Cardiac muscle cell (in vitro differentiated cells and primary cell): Measurements from ENCODE around the gene NAA50. TPM values are rescaled to one million over a fixed set of nuclear protein-coding genes. Genes with fewer than 3 reads are reported as not detected.

Source experiments
- DNase-seq, 2 donors: peaks; one replicate each; pipeline versions ENCODE4 v3.0.0 to v3.0.0-alpha.2; 2010 to 2017; ENCODE audit warnings: low read depth in 1 of 2, low spot score in 1 of 2
- H3K27ac ChIP-seq: fragments of 200-600 bp; sonication (generic); 2 replicates; pipeline ENCODE4 v1.5.1; 2016
- H3K27me3 ChIP-seq: fragments of 200-600 bp; sonication (generic); 2 replicates; pipeline ENCODE4 v1.6.0; 2016; ENCODE audit warnings: control low read depth
- H3K36me3 ChIP-seq: fragments of 200-600 bp; sonication (generic); 2 replicates; pipeline ENCODE4 v1.5.1; 2016; ENCODE audit warnings: control low read depth
- H3K4me1 ChIP-seq: fragments of 200-600 bp; sonication (generic); 2 replicates; pipeline ENCODE4 v1.8.1; 2017; ENCODE audit warnings: low read depth, mild to moderate bottlenecking, mixed run types
- H3K4me3 ChIP-seq: fragments of 200-600 bp; sonication (generic); 2 replicates; pipeline ENCODE4 v1.5.1; 2016; ENCODE audit warnings: mild to moderate bottlenecking
- H3K9me3 ChIP-seq: fragments of 200-600 bp; sonication (generic); 2 replicates; pipeline ENCODE4 v1.5.1; 2017; ENCODE audit warnings: low read depth, mild to moderate bottlenecking, control low read depth
- polyA plus RNA-seq: library from polyadenylated mRNA; unstranded; fragments of >200 nt; fragmentation: Nextera tagmentation; extraction: Ambion mirVana; gene quantifications from 2 replicates; pipeline ENCODE4 v1.2.1, GENCODE V29; 2016
- total RNA-seq: library from RNA; depleted of rRNA; stranded (reverse); fragments of >200 nt; gene quantifications from 2 replicates; pipeline ENCODE4 v1.2.3, GENCODE V29; 2016
- TF ChIP-seq, protein P1 (sequence below): IDR thresholded peaks from 2 replicates; pipeline ENCODE4 v1.5.1; 2012; ENCODE audit warnings: low read depth, mild to moderate bottlenecking, low read length

The NAA50 gene
- total RNA-seq (127 and 148 TPM in 2 replicates), polyA plus RNA-seq (66.5 and 98.4 TPM in 2 replicates)

DNA sequence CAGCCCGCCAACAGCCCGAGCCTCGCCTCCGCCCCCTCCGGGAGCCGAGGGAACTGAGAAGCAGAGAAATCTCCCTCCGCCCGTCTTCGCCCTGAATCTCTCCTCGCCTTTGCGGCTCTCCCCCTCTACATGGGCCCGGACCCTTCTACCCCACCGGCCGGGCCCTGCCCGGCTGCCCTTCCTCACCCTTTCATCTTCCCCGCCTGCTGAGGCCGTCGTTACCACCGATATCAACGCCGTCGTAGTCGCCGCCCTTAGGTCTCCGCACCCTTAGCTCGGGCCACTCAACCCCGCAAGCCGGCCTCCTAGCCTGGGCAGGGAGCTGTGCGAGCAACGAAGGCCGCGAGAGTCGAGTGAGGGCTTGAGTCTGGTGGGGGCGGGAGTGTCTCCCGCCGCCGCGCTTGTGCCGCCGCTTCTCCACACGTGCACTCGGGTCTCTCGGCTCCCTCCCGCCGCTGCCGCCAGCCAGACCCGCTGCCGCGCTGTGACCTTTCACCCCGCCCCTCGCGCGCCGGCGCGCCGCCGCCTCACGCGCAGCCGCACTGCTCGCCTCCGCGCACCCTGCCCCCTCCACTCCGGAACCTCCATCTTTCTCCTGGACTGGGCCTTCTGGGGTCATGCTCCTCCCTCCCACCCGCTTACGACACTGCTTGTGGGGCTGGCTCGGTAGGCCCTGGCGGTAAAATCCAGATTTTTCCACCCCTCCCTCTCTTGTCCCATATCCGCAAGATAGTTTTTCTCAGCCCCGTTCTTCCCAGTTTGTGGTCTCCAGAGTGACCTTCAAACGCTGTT lies at the start of gene NAA50:
TSS of gene NAA50 (minus strand) at position 494 of the 792 bp plus-strand sequence. CDS start at position 194, 300 bp downstream.
- Histone ChIP-seq H3K4me1 (peaks cover 18% of the 10 kb centered on the region), H3K4me3 (peak within 1 kb of the TSS; percentile 90), H3K9me3 (no peaks in the 10 kb centered on the region), H3K36me3 (no peaks in the 10 kb centered on the region), H3K27me3 (no peaks in the 10 kb centered on the region), H3K27ac (peak within 1 kb of the TSS; percentile 99)
- TF ChIP-seq, protein P1, sequence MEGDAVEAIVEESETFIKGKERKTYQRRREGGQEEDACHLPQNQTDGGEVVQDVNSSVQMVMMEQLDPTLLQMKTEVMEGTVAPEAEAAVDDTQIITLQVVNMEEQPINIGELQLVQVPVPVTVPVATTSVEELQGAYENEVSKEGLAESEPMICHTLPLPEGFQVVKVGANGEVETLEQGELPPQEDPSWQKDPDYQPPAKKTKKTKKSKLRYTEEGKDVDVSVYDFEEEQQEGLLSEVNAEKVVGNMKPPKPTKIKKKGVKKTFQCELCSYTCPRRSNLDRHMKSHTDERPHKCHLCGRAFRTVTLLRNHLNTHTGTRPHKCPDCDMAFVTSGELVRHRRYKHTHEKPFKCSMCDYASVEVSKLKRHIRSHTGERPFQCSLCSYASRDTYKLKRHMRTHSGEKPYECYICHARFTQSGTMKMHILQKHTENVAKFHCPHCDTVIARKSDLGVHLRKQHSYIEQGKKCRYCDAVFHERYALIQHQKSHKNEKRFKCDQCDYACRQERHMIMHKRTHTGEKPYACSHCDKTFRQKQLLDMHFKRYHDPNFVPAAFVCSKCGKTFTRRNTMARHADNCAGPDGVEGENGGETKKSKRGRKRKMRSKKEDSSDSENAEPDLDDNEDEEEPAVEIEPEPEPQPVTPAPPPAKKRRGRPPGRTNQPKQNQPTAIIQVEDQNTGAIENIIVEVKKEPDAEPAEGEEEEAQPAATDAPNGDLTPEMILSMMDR, result peak; percentile 29
- peak; percentile 93 to 98 for DNase-seq

DNA sequence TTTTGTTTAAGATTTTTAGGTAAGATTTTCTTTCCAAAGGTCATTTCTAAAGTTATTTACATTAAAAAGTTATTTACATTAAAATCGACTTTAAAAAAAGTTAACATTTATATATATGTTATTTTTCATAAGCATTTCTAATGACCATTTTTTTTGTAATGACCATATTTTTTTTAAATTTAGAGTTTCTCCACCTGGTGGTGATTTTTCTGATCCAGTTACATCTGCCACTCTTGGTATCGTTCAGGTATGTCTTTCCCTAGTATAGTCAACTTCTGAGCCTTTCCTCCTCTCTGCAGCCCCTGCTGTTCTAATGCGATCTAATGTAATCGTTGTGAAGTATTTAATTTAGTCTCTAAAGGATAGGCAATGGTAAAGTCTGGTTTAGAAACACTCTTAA lies 49.6 kb upstream of the NAA50 start:
- Histone ChIP-seq H3K36me3 (peaks cover 59% of the 10 kb centered on the region), H3K4me3 (no peak overlapping the region), H3K4me1 (no peaks in the 10 kb centered on the region), H3K27ac (no peak overlapping the region), H3K27me3 (no peaks in the 10 kb centered on the region), H3K9me3 (no peaks in the 10 kb centered on the region)
- no peak for DNase-seq
- TF ChIP-seq, protein P1, result no peak

DNA sequence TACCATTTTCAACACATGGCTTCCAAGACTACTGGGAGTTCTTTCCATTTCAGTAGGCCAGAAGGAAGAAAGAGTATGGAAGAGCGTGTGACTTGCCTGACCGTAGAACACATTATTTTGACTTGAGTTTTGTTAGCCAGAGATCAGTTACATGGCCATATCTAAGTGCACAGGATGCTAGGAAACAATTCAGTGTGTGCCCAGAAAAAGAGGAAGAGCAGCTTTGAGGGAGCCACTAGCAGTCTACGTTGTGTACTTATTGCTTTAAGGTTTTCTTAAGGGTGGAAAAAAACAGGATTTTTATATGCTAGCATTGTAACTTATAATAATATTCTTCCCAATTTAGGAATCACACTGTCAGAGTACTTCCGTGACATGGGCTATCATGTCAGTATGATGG lies 48.5 kb upstream of the NAA50 start:
- TF ChIP-seq, protein P1, result no peak
- no peaks in the 10 kb centered on the region for H3K4me1 ChIP-seq

DNA sequence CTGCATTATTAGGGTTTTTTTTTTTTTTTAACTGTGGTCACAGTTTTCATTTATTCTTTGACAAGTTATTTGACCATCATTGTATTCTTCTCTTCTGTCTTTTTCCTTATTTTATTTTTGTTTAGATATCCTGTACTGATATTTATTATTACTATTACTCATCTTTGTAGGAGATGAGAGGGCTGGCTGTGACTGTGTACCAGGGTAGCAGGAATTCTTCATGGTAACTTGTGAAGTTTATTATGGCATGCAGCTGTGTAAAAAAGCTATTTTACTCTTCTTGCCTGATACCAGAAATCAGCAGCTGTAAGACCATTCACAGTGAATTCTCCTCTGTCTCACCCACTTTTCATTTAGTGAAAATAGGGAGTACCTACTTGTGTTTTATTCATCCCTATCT lies 45.3 kb upstream of the NAA50 start:
- no peak overlapping the region for H3K27ac ChIP-seq
- peaks cover 58% of the 10 kb centered on the region for H3K36me3 ChIP-seq
- TF ChIP-seq, protein P1, result no peak
- H3K4me1 ChIP-seq, result no peaks in the 10 kb centered on the region
- H3K9me3 ChIP-seq, result no peaks in the 10 kb centered on the region
- H3K4me3 ChIP-seq, result no peak overlapping the region
- no peak for DNase-seq
- no peaks in the 10 kb centered on the region for H3K27me3 ChIP-seq

More for the DNA sequence above, 48.5 kb upstream of the NAA50 start:
- DNase-seq, result no peak
- Histone ChIP-seq H3K4me3 (no peak overlapping the region), H3K27ac (no peak overlapping the region), H3K9me3 (no peaks in the 10 kb centered on the region), H3K36me3 (peaks cover 59% of the 10 kb centered on the region), H3K27me3 (no peaks in the 10 kb centered on the region)

DNA sequence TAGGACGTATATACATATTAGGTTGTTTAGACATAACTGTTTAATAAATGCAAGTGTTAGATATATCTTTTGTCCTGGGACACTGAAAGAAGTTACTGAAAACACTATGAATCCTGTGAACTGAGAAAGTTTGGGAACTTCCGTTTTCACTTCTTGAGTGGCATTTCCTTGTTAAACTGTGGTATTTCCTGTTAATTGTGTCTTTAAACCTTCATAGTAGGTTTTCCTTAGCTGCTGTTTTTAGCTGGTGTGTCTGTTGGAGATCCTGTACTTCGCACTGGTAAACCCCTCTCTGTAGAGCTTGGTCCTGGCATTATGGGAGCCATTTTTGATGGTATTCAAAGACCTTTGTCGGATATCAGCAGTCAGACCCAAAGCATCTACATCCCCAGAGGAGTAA lies 37.9 kb upstream of the NAA50 start:
- no peak overlapping the region for H3K4me3 ChIP-seq
- peaks cover 39% of the 10 kb centered on the region for H3K36me3 ChIP-seq
- no peaks in the 10 kb centered on the region for H3K9me3 ChIP-seq
- DNase-seq, result peak in 1 of 2 donors; percentile 64
- TF ChIP-seq, protein P1, result no peak
- no peak overlapping the region for H3K27ac ChIP-seq
- H3K27me3 ChIP-seq, result no peaks in the 10 kb centered on the region
- H3K4me1 ChIP-seq, result no peaks in the 10 kb centered on the region
